Hepatocyte (in vitro differentiated cells): ENCODE measurements around the gene AIFM2.

Source experiments
- EZH2 ChIP-seq: fragments of 200-600 bp; sonication (generic); IDR thresholded peaks from 2 replicates; pipeline ENCODE4 v1.6.1; 2016; ENCODE audit warnings: antibody characterized with exemption, mild to moderate bottlenecking, borderline replicate concordance
- TF ChIP-seq, protein P1 (sequence below): fragments of 200-600 bp; sonication (generic); IDR thresholded peaks from 2 replicates; pipeline ENCODE4 v1.5.1; 2016; ENCODE audit warnings: antibody characterized with exemption, mild to moderate bottlenecking; ENCODE audit not compliant: poor library complexity

DNA sequence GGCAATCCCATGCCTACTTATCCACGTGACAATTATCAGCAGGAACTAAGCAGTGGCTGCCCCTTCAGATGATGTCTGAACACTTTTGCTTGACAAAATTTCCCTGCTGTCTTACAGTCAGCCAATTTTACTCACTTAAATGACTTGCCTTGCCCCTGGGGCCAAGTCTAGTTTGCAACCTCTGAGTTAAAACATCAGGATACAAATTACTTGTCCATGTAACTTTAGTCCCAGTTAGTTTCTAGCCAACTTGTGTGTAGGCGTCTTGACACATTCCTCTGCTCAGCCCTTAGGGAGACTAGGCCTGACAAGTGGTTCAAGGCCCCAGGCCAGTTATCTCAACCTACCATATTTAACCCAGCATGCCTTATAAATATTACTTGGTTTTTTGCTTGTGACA, 25.5 kb upstream of the AIFM2 start:
- TF ChIP-seq, protein P1, sequence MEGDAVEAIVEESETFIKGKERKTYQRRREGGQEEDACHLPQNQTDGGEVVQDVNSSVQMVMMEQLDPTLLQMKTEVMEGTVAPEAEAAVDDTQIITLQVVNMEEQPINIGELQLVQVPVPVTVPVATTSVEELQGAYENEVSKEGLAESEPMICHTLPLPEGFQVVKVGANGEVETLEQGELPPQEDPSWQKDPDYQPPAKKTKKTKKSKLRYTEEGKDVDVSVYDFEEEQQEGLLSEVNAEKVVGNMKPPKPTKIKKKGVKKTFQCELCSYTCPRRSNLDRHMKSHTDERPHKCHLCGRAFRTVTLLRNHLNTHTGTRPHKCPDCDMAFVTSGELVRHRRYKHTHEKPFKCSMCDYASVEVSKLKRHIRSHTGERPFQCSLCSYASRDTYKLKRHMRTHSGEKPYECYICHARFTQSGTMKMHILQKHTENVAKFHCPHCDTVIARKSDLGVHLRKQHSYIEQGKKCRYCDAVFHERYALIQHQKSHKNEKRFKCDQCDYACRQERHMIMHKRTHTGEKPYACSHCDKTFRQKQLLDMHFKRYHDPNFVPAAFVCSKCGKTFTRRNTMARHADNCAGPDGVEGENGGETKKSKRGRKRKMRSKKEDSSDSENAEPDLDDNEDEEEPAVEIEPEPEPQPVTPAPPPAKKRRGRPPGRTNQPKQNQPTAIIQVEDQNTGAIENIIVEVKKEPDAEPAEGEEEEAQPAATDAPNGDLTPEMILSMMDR = no peak
- no peak for TF ChIP-seq EZH2
